GM12892 (cell line): ENCODE results near the gene PDE6A.

Experiments
- POLR2A ChIP-seq: IDR thresholded peaks from 2 replicates; pipeline ENCODE4 v1.6.1; 2011; ENCODE audit warnings: low read depth, low read length, control low read depth
- POLR2AphosphoS5 ChIP-seq: IDR thresholded peaks from 2 replicates; pipeline ENCODE4 v1.6.1; 2011; ENCODE audit warnings: low read depth, low read length, control low read depth

GRCh38 chr5:149988126-149988525 lies 43.5 kb upstream of the PDE6A start:
- no peak for TF ChIP-seq POLR2AphosphoS5
- TF ChIP-seq POLR2A = no peak
